Measurements from ENCODE around the gene AKT3. TPM values are rescaled to one million over a fixed set of nuclear protein-coding genes. Genes with fewer than 3 reads are reported as not detected.
A peak's percentile ranks its signal among the peaks of the same experiment; 100 is the strongest.

Gene AKT3
- total RNA-seq, 5 donors from 2014 or later (not counting 1 experiment from before 2014, with no cell fraction given): 94.5 to 124 (median 112) TPM

- ChIA-PET POLR2A (interaction anchor here (0.6 kb wide), 2 partner anchors 47 to 673 kb away, joined by 3 to 4 read pairs; no protein-coding TSS in a partner anchor), CTCF (interaction anchor here in 1 of 2 donors (0.6 kb wide), 1 partner anchor 26 kb away, joined by 3 read pairs; no protein-coding TSS in a partner anchor)
- peaks cover 0 to 6% (median 0%) of the 10 kb centered on the region in 3 donors for H3K4me1 Mint-ChIP-seq
- H3K27ac Mint-ChIP-seq: no peak overlapping the region
- DNase-seq (no peak), ATAC-seq (replicated peaks in 1 of 4) (no peak)
- WGBS (ENCODE audit: insufficient coverage): no CpG with 5 or more reads among the region's 1 CpG
- H3K9me3 ChIP-seq: no peaks in the 10 kb centered on the region
- H3K27me3 Mint-ChIP-seq: no peaks in the 10 kb centered on the region
- H3K4me3 ChIP-seq (ENCODE audit: control insufficient read depth in 1 of 2, extremely low read depth in 1 of 2, low read length in 1 of 2): no peak overlapping the region
- H3K27ac ChIP-seq (ENCODE audit: low read length): no peak overlapping the region
- H3K27me3 ChIP-seq (replicated peaks in 1 of 2; ENCODE audit: control insufficient read depth in 2 of 2, extremely low read depth in 1 of 2, insufficient read depth in 2 of 2, low read length in 1 of 2): no peaks in the 10 kb centered on the region
- peaks cover 0 to 14% of the 10 kb centered on the region in 2 donors for H3K36me3 ChIP-seq (ENCODE audit: control insufficient read depth in 2 of 2, extremely low read depth in 1 of 2, insufficient read depth in 1 of 2, low read length in 1 of 2)
- H3K4me3 Mint-ChIP-seq: no peak overlapping the region
- H3K4me1 ChIP-seq (ENCODE audit: control insufficient read depth in 1 of 2, extremely low read depth in 1 of 2, insufficient read depth in 2 of 2, low read length in 2 of 2): no peaks in the 10 kb centered on the region
- H3K9me3 Mint-ChIP-seq: no peaks in the 10 kb centered on the region
- H3K36me3 Mint-ChIP-seq: peaks cover 61% of the 10 kb centered on the region
Observed at GRCh38 chr1:243548516-243548915, 301.5 kb downstream of the AKT3 start.

GRCh38 chr1:243547891-243548290 is 302.2 kb downstream of the AKT3 start:
- CTCF ChIA-PET: no interaction called here

GRCh38 chr1:243546457-243546856 is 303.6 kb downstream of the AKT3 start:
- peaks cover 65% of the 10 kb centered on the region for H3K36me3 Mint-ChIP-seq
- CTCF ChIA-PET: no interaction called here

More at GRCh38 chr1:243547891-243548290, 302.2 kb downstream of the AKT3 start:
- Mint-ChIP-seq H3K27me3 (no peaks in the 10 kb centered on the region), H3K9me3 (no peaks in the 10 kb centered on the region), H3K4me1 (peaks cover 0 to 6% (median 2%) of the 10 kb centered on the region in 3 donors), H3K4me3 (no peak overlapping the region), H3K27ac (no peak overlapping the region), H3K36me3 (peaks cover 62% of the 10 kb centered on the region)
- DNase-seq (no peak), ATAC-seq (replicated peaks in 1 of 4) (no peak)
- H3K4me3 ChIP-seq (ENCODE audit: control insufficient read depth in 1 of 2, extremely low read depth in 1 of 2, low read length in 1 of 2): no peak overlapping the region
- WGBS (ENCODE audit: insufficient coverage): no CpG with 5 or more reads among the region's 3 CpGs
- no peaks in the 10 kb centered on the region for H3K9me3 ChIP-seq
- no peaks in the 10 kb centered on the region for H3K27me3 ChIP-seq (replicated peaks in 1 of 2; ENCODE audit: control insufficient read depth in 2 of 2, extremely low read depth in 1 of 2, insufficient read depth in 2 of 2, low read length in 1 of 2)
- POLR2A ChIA-PET: no interaction called here
- H3K36me3 ChIP-seq (ENCODE audit: control insufficient read depth in 2 of 2, extremely low read depth in 1 of 2, insufficient read depth in 1 of 2, low read length in 1 of 2): peaks cover 0 to 14% of the 10 kb centered on the region in 2 donors
- H3K27ac ChIP-seq (ENCODE audit: low read length): no peak overlapping the region
- no peaks in the 10 kb centered on the region for H3K4me1 ChIP-seq (ENCODE audit: control insufficient read depth in 1 of 2, extremely low read depth in 1 of 2, insufficient read depth in 2 of 2, low read length in 2 of 2)

GRCh38 chr1:243543501-243543900 is 306.5 kb downstream of the AKT3 start:
- H3K27ac Mint-ChIP-seq: no peak overlapping the region
- no peaks in the 10 kb centered on the region for H3K9me3 Mint-ChIP-seq
- Histone ChIP-seq H3K36me3 (ENCODE audit: control insufficient read depth in 2 of 2, extremely low read depth in 1 of 2, insufficient read depth in 1 of 2, low read length in 1 of 2) (peaks cover 0 to 3% of the 10 kb centered on the region in 2 donors), H3K9me3 (no peaks in the 10 kb centered on the region), H3K4me1 (ENCODE audit: control insufficient read depth in 1 of 2, extremely low read depth in 1 of 2, insufficient read depth in 2 of 2, low read length in 2 of 2) (no peaks in the 10 kb centered on the region), H3K27me3 (replicated peaks in 1 of 2; ENCODE audit: control insufficient read depth in 2 of 2, extremely low read depth in 1 of 2, insufficient read depth in 2 of 2, low read length in 1 of 2) (no peaks in the 10 kb centered on the region), H3K4me3 (ENCODE audit: control insufficient read depth in 1 of 2, extremely low read depth in 1 of 2, low read length in 1 of 2) (no peak overlapping the region), H3K27ac (ENCODE audit: low read length) (no peak overlapping the region)
- ATAC-seq (replicated peaks in 1 of 4) (no peak), DNase-seq (no peak)
- ChIA-PET POLR2A (no interaction called here), CTCF (interaction anchor here in 1 of 2 donors (1.0 kb wide), 1 partner anchor 9 kb away, joined by 3 read pairs; no protein-coding TSS in a partner anchor)
- H3K27me3 Mint-ChIP-seq: no peaks in the 10 kb centered on the region
- WGBS (ENCODE audit: insufficient coverage): no CpG with 5 or more reads among the region's 2 CpGs
- no peak overlapping the region for H3K4me3 Mint-ChIP-seq
- H3K4me1 Mint-ChIP-seq: peaks cover 0 to 10% (median 6%) of the 10 kb centered on the region in 3 donors
- H3K36me3 Mint-ChIP-seq: peaks cover 63% of the 10 kb centered on the region

More at GRCh38 chr1:243546457-243546856, 303.6 kb downstream of the AKT3 start:
- Histone ChIP-seq H3K27me3 (replicated peaks in 1 of 2; ENCODE audit: control insufficient read depth in 2 of 2, extremely low read depth in 1 of 2, insufficient read depth in 2 of 2, low read length in 1 of 2) (no peaks in the 10 kb centered on the region), H3K4me1 (ENCODE audit: control insufficient read depth in 1 of 2, extremely low read depth in 1 of 2, insufficient read depth in 2 of 2, low read length in 2 of 2) (no peaks in the 10 kb centered on the region), H3K9me3 (no peaks in the 10 kb centered on the region), H3K36me3 (ENCODE audit: control insufficient read depth in 2 of 2, extremely low read depth in 1 of 2, insufficient read depth in 1 of 2, low read length in 1 of 2) (peaks cover 0 to 14% of the 10 kb centered on the region in 2 donors), H3K4me3 (ENCODE audit: control insufficient read depth in 1 of 2, extremely low read depth in 1 of 2, low read length in 1 of 2) (no peak overlapping the region), H3K27ac (ENCODE audit: low read length) (no peak overlapping the region)
- POLR2A ChIA-PET: interaction anchor here in 1 of 2 donors (0.6 kb wide), 1 partner anchor 1599 kb away, joined by 10 read pairs; no protein-coding TSS in a partner anchor
- Mint-ChIP-seq H3K27ac (no peak overlapping the region), H3K4me1 (peaks cover 0 to 8% (median 2%) of the 10 kb centered on the region in 3 donors), H3K27me3 (no peaks in the 10 kb centered on the region), H3K4me3 (no peak overlapping the region), H3K9me3 (no peaks in the 10 kb centered on the region)
- ATAC-seq (replicated peaks in 1 of 4) (no peak), DNase-seq (no peak)
- no CpG with 5 or more reads among the region's 1 CpG for WGBS (ENCODE audit: insufficient coverage)

- no peak for ATAC-seq (replicated peaks in 1 of 4)
- Mint-ChIP-seq H3K27me3 (no peaks in the 10 kb centered on the region), H3K27ac (peak overlapping the region in 1 of 2 donors; percentile 60), H3K9me3 (no peaks in the 10 kb centered on the region), H3K4me1 (peaks cover 0 to 10% (median 6%) of the 10 kb centered on the region in 3 donors), H3K4me3 (no peak overlapping the region), H3K36me3 (peaks cover 66% of the 10 kb centered on the region)
- Histone ChIP-seq H3K27me3 (replicated peaks in 1 of 2; ENCODE audit: control insufficient read depth in 2 of 2, extremely low read depth in 1 of 2, insufficient read depth in 2 of 2, low read length in 1 of 2) (no peaks in the 10 kb centered on the region), H3K9me3 (no peaks in the 10 kb centered on the region), H3K4me3 (ENCODE audit: control insufficient read depth in 1 of 2, extremely low read depth in 1 of 2, low read length in 1 of 2) (no peak overlapping the region), H3K27ac (ENCODE audit: low read length) (no peak overlapping the region), H3K4me1 (ENCODE audit: control insufficient read depth in 1 of 2, extremely low read depth in 1 of 2, insufficient read depth in 2 of 2, low read length in 2 of 2) (no peaks in the 10 kb centered on the region), H3K36me3 (ENCODE audit: control insufficient read depth in 2 of 2, extremely low read depth in 1 of 2, insufficient read depth in 1 of 2, low read length in 1 of 2) (peaks cover 0 to 3% of the 10 kb centered on the region in 2 donors)
- CTCF ChIA-PET: interaction anchor here in 1 of 2 donors (1.0 kb wide), 1 partner anchor 8 kb away, joined by 3 read pairs; no protein-coding TSS in a partner anchor
- 93% methylated on average over 3 of the region's 7 CpGs for WGBS (ENCODE audit: insufficient coverage)
- DNase-seq: no peak
- POLR2A ChIA-PET: no interaction called here
Observed at GRCh38 chr1:243542739-243543415, 307.2 kb downstream of the AKT3 start.

GRCh38 chr1:243539636-243540035 is 310.4 kb downstream of the AKT3 start:
- no peaks in the 10 kb centered on the region for H3K27me3 Mint-ChIP-seq
- Histone ChIP-seq H3K4me1 (ENCODE audit: control insufficient read depth in 1 of 2, extremely low read depth in 1 of 2, insufficient read depth in 2 of 2, low read length in 2 of 2) (no peaks in the 10 kb centered on the region), H3K36me3 (ENCODE audit: control insufficient read depth in 2 of 2, extremely low read depth in 1 of 2, insufficient read depth in 1 of 2, low read length in 1 of 2) (peaks cover 0 to 2% of the 10 kb centered on the region in 2 donors), H3K27me3 (replicated peaks in 1 of 2; ENCODE audit: control insufficient read depth in 2 of 2, extremely low read depth in 1 of 2, insufficient read depth in 2 of 2, low read length in 1 of 2) (no peaks in the 10 kb centered on the region), H3K4me3 (ENCODE audit: control insufficient read depth in 1 of 2, extremely low read depth in 1 of 2, low read length in 1 of 2) (no peak overlapping the region), H3K27ac (ENCODE audit: low read length) (no peak overlapping the region), H3K9me3 (no peaks in the 10 kb centered on the region)
- H3K27ac Mint-ChIP-seq: no peak overlapping the region
- peaks cover 0 to 10% (median 6%) of the 10 kb centered on the region in 3 donors for H3K4me1 Mint-ChIP-seq
- H3K9me3 Mint-ChIP-seq: no peaks in the 10 kb centered on the region
- no peak for ATAC-seq (replicated peaks in 1 of 4)
- ChIA-PET POLR2A (interaction anchor here in 1 of 2 donors (0.6 to 0.7 kb wide), 2 partner anchors 113 to 1918 kb away, joined by 3 read pairs; no protein-coding TSS in a partner anchor), CTCF (no interaction called here)
- peaks cover 65% of the 10 kb centered on the region for H3K36me3 Mint-ChIP-seq
- DNase-seq: no peak
- no peak overlapping the region for H3K4me3 Mint-ChIP-seq

Data from T-cell (primary cell).